Uterus (tissue), 4 donors: ENCODE data around the gene GPR137. TPM values are rescaled to one million over a fixed set of nuclear protein-coding genes. Genes with fewer than 3 reads are reported as not detected.

Experiments
- DNase-seq, 2 donors: peaks; one replicate each; pipeline ENCODE4 v3.0.0-alpha.2; 2019 to 2020
- H3K27ac ChIP-seq, 2 donors: fragments of 200-600 bp; sonication (generic); 1 replicate in 1 of 2; 2 replicates in 1 of 2; pipeline ENCODE4 v1.5.1; 2016 to 2018
- H3K27me3 ChIP-seq, 2 donors: fragments of 200-600 bp; sonication (generic); one replicate each; pipeline ENCODE4 v1.5.1; 2018 to 2019; ENCODE audit warnings: control low read depth in 1 of 2
- H3K36me3 ChIP-seq, 2 donors: fragments of 200-600 bp; sonication (generic); one replicate each; pipeline ENCODE4 v1.5.1; 2019; ENCODE audit warnings: control low read depth in 1 of 2
- H3K4me1 ChIP-seq, 2 donors: fragments of 200-600 bp; sonication (generic); one replicate each; pipeline ENCODE4 v1.5.1; 2018 to 2019; ENCODE audit warnings: control low read depth in 1 of 2
- H3K4me3 ChIP-seq, 2 donors: fragments of 200-600 bp; sonication (generic); 1 replicate in 1 of 2; 2 replicates in 1 of 2; pipeline ENCODE4 v1.5.1; 2018 to 2019; ENCODE audit warnings: mild to moderate bottlenecking in 1 of 2
- H3K9me3 ChIP-seq, 2 donors: fragments of 200-600 bp; sonication (generic); one replicate each; pipeline ENCODE4 v1.5.1; 2019; ENCODE audit warnings: control low read depth in 1 of 2
- CTCF ChIP-seq, 4 experiments: fragments of 200-600 bp in 2 of 4; fragments of 450-650 bp in 2 of 4; sonication (generic) in 2 of 4; IDR thresholded peaks; one replicate each; pipeline ENCODE4 v1.5.1; 2016 to 2019; ENCODE audit warnings: antibody characterized with exemption in 4 of 4, mild to moderate bottlenecking in 2 of 4, moderate library complexity in 1 of 4
- POLR2A ChIP-seq, 2 donors: fragments of 450-650 bp; IDR thresholded peaks; one replicate each; pipeline ENCODE4 v1.6.1; 2016; ENCODE audit warnings: antibody characterized with exemption in 2 of 2, mild to moderate bottlenecking in 1 of 2, moderate library complexity in 1 of 2
- intact Hi-C: fragments of 100-400 bp; cut with DNase I; formaldehyde crosslinking; loops from one replicate; pipeline ENCODE4 v1.15.1; 2023; ENCODE audit warnings: low total_unique reads
- total RNA-seq, 4 donors: library from RNA; depleted of rRNA in 3 of 4; stranded (reverse); fragments of >200 nt in 3 of 4; gene quantifications; one replicate each; pipeline versions ENCODE4 v1.1.0 to v1.2.4, GENCODE V29; 2014 to 2023
- donor health status: DM: yes; HTN: yes; CAD: no.

GPR137 gene
- total RNA-seq, 4 donors from 2014 or later: 0.51 to 32.3 (median 10.6) TPM

GRCh38 chr11:64281957-64282770, 3.5 kb upstream of the GPR137 start:
- Histone ChIP-seq H3K27me3 (no peaks in the 10 kb centered on the region), H3K4me3 (no peak overlapping the region), H3K27ac (no peak overlapping the region), H3K4me1 (peaks cover 6 to 14% of the 10 kb centered on the region in 2 donors), H3K36me3 (no peaks in the 10 kb centered on the region), H3K9me3 (no peaks in the 10 kb centered on the region)
- DNase-seq: no peak
- intact Hi-C loops: no loop called here
- TF ChIP-seq CTCF (IDR thresholded peaks at IDR 0.05) (no peak), POLR2A (IDR thresholded peaks at IDR 0.05) (no peak)

DNA sequence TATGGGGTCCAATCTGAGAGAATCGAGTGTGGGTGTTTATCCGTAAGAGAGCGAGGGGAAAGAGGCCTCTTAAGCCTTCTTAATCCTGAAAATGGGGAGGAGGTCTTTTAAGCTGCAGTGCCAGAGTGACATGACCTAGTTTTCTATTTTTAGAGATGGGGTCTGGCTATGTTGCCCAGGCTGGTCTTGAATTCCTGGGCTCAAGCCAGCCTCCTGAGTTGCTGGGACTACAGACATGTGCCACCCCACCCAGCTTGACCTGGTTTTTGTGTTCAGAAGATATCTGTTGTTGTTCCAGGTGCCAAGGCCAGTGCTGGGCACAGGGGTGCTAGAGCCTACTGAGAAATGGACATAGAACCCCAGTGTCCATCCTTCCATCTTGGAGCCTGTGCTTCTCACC, 2.6 kb upstream of the GPR137 start:
- H3K27ac ChIP-seq: no peak overlapping the region
- no peaks in the 10 kb centered on the region for H3K27me3 ChIP-seq
- DNase-seq: no peak
- no peak overlapping the region for H3K4me3 ChIP-seq
- H3K36me3 ChIP-seq: no peaks in the 10 kb centered on the region
- intact Hi-C loops: no loop called here
- no peak for TF ChIP-seq CTCF (IDR thresholded peaks at IDR 0.05)
- TF ChIP-seq POLR2A (IDR thresholded peaks at IDR 0.05): no peak
- no peaks in the 10 kb centered on the region for H3K9me3 ChIP-seq
- peaks cover 6 to 14% of the 10 kb centered on the region in 2 donors for H3K4me1 ChIP-seq

DNA sequence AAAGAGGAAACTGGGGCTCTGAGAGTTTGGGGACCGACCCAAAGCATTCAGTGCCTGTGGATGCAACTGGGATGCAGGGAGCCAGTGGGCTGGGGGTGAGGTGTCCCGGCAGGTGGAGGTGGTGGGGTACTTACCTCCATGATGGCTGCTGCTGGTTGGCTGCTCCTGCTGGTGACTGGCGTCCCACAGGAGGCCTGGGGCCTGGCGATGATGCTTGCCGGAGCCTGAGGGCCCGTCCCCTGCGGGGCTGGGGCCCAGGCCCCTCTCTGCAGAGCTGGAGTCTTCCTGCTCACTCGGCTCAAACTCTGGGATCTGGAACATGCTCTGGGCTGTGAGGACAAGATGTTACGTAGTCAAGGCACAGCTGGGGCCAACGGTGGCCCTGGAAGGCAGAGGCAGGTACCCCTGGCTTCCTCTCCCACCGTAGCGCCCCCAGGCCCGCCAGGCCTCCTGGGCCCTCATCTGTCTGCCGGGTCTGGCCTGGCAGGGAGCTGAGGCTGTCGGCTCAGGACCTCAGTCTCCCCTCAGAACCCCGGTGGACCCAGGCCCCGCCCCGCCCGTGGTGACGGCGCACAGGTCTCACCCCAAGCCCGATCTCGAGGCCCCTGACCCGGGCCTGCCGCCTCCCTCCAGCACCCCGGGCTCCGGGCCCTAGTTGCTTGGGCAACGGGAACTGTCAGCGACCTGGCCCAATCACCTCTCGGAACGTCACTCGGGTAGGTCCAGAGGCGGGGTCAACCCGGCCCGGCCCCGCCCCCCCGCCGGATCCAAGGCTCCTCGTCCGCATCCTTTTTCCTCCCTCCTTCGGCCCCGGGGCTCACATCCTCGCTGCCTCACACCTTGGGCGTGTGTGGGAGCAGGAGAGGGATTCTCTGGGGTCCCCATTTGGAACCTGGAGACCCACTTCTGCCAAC, 1.3 kb upstream of the GPR137 start, which contains the start of gene BAD:
TSS of gene BAD (minus strand) at position 618 of the 914 bp plus-strand sequence. CDS start at position 321, 297 bp downstream.
- intact Hi-C loops: no loop called here
- Histone ChIP-seq H3K4me1 (peaks cover 6 to 14% of the 10 kb centered on the region in 2 donors), H3K27ac (peak within 1 kb of the TSS; percentile 94 to 98), H3K4me3 (peak within 1 kb of the TSS; percentile 64 to 74), H3K27me3 (no peaks in the 10 kb centered on the region), H3K9me3 (no peaks in the 10 kb centered on the region), H3K36me3 (no peaks in the 10 kb centered on the region)
- peak; percentile 42 to 54 for TF ChIP-seq POLR2A (IDR thresholded peaks at IDR 0.05)
- TF ChIP-seq CTCF (IDR thresholded peaks at IDR 0.05): no peak
- peak; percentile 95 to 96 for DNase-seq

GRCh38 chr11:64285885-64286800, 495 bp downstream of the GPR137 start:
- intact Hi-C loops: no loop called here
- H3K4me1 ChIP-seq: peaks cover 6 to 15% of the 10 kb centered on the region in 2 donors
- no peak for TF ChIP-seq CTCF (IDR thresholded peaks at IDR 0.05)
- no peak for TF ChIP-seq POLR2A (IDR thresholded peaks at IDR 0.05)
- no peaks in the 10 kb centered on the region for H3K27me3 ChIP-seq
- peak overlapping the region; percentile 94 to 98 for H3K27ac ChIP-seq
- DNase-seq: no peak
- peak overlapping the region; percentile 64 to 74 for H3K4me3 ChIP-seq
- H3K36me3 ChIP-seq: no peaks in the 10 kb centered on the region
- H3K9me3 ChIP-seq: no peaks in the 10 kb centered on the region
